ENCODE results near the gene TECTA. TPM values are rescaled to one million over a fixed set of nuclear protein-coding genes. Genes with fewer than 3 reads are reported as not detected.

The TECTA gene
- total RNA-seq, 1 donor from 2014 or later: 0.76 TPM

DNA sequence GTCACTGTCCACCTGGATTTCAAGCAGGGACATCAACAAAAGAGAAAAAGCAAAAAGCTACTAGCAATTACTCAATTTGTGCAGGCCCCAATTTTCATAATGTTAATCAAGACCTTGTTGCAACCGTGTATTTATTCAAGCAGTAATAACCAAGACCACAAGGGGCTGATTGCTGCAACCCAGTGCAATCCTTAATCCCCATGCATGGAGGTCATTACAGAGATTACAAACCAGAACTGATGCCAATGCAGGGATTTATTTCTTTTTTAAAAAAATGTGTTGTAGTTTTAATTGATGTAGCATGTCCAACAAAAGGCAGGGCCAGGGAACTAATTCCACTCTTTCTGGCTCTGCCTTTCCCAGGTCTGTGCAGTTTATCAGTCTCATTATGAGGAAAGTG is 18.4 kb downstream of the TECTA start:
- ATAC-seq (peak; percentile 61), DNase-seq (ENCODE audit: low spot score) (no peak)
- intact Hi-C loops (cut with DNase I): loop anchor here (10.0 kb wide), 1 partner anchor 605 kb away; the partner anchor contains the start of gene GRIK4

DNA sequence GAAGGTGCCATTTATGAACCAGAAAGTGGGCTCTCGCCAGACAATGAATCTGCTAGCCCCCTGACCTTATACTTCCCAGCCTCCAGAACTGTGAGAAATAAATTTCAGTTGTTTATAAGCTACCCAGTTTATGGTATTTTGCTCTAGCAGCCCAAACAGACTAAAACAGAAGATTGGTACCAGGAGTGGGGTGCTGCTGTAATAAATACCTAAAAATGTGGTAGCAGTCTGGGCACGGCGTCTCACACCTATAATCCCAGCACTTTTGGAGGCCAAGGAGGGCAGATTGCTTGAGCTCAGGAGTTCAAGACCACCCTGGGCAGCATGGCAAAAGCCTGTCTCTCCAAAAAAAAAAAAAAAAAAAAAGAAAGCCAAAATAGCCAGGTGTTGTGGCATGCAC is 21.3 kb downstream of the TECTA start:
- ATAC-seq (no peak), DNase-seq (ENCODE audit: low spot score) (no peak)
- intact Hi-C loops (cut with DNase I): no loop called here

DNA sequence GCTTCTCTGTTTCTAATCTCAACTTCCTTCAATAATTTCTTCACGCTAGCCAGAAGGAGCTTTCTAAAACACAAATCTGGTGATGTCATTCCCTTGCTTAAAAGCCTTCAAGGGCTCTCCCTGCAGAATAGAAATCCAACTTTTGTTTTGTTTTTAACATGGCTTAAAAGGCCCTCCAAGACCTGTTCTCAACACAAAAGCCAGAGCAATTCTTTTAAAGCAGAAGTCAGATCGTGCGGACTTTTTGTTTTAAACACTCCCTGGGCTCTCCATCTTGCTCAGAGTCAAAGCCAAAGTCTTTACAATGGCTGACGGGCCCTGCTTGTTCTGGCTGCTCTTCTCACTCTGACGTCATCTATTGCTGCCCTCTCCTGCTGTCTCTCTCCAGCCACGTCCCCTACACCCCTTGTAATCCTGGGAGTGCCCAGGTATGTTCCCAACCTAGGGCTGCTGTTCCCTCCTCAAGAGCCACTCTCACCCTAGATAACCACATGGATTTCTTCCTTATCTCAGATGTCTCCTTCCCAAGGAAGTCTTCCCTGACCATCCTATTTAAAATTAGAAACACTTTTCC is 22.5 kb downstream of the TECTA start:
- intact Hi-C loops (cut with DNase I): no loop called here
- DNase-seq (ENCODE audit: low spot score): no peak
- peak; percentile 24 for ATAC-seq

DNA sequence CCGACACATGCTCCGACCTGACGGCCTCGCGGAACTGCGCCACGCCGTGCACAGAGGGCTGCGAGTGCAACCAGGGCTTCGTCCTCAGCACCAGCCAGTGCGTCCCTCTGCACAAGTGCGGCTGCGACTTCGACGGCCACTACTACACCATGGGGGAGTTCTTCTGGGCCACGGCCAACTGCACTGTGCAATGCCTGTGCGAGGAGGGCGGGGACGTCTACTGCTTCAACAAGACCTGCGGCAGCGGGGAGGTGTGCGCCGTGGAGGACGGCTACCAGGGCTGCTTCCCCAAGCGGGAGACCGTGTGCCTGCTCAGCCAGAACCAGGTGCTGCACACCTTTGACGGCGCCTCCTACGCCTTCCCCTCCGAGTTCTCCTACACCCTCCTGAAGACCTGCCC is 26.8 kb downstream of the TECTA start:
- ATAC-seq: no peak
- intact Hi-C loops (cut with DNase I): no loop called here
- DNase-seq (ENCODE audit: low spot score): no peak

DNA sequence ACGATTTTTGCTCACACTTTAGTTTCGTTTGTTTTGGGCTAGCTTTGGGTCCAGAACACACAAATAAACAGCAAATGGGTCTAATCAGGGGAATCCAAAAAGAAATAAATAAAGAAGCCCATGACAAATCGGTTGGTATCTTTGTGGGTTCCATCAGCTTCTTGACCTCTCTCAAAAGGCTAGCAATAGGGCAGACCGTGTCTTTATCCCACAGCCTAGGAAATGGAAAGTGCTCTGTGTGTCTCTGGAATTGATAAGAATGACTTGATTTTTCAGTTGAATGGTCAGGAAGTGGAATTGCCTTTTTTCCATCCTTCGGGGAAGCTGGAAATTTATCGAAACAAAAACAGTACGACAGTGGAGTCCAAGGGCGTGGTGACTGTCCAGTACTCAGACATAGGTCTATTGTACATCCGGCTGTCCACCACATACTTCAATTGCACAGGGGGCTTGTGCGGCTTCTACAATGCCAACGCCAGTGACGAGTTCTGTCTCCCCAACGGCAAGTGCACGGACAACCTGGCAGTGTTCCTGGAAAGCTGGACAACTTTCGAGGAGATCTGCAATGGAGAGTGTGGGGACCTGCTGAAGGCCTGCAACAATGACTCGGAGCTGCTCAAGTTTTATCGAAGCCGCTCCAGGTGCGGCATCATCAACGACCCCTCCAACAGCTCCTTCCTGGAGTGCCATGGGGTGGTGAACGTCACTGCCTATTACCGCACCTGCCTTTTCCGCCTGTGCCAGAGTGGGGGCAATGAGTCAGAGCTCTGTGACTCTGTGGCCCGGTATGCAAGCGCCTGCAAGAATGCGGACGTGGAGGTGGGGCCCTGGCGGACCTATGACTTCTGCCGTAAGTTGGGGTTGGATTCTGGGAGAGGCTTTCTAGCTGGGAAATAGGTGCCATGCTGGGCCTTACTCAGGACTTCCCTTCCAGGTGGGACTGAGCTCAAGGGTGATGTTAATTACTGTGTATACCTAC is 28.6 kb downstream of the TECTA start:
- ATAC-seq (no peak), DNase-seq (ENCODE audit: low spot score) (no peak)
- intact Hi-C loops (cut with DNase I): no loop called here

GRCh38 chr11:121131656-121132055 is 30.6 kb downstream of the TECTA start:
- DNase-seq (ENCODE audit: low spot score) (no peak), ATAC-seq (no peak)
- intact Hi-C loops (cut with DNase I): no loop called here

DNA sequence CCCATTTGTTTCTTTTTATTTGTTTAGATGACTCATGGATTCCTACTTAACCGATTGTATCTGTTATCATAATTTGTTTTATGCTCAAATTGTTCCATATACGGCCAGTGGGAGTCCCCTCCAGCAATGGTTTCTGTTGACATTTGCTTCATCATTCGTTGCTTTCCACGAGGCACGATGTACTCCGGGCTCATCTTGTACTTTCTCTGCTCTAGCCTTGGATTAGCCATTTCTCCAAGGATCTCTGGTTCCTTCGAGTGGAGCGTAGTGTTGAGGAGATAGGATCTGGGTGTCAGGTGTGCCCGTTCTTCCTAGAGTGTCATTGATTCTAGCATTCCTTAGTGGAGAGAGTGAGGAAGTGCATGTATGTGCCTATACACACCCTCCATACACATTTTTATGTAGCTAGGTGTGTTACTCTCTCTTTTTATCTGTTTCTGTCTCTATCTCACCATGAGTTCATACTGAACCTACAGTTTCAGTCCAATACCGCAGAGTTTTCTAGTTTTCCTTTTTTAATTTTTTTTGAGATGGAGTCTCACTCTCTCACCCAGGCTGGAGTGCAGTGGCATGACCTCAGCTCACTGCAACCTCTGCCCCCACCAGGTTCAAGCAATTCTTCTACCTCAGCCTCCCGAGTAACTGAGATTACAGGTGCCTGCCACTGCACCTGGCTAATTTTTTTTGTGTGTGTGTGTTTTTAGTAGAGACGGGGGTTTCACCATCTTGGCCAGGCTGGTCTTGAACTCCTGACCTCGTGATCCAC is 31.4 kb downstream of the TECTA start:
- intact Hi-C loops (cut with DNase I): no loop called here
- DNase-seq (ENCODE audit: low spot score) (no peak), ATAC-seq (no peak)

GRCh38 chr11:121134741-121135312 is 33.8 kb downstream of the TECTA start:
- ATAC-seq (no peak), DNase-seq (ENCODE audit: low spot score) (no peak)
- intact Hi-C loops (cut with DNase I): no loop called here

GRCh38 chr11:121137005-121137404 is 36.0 kb downstream of the TECTA start:
- ATAC-seq: no peak
- intact Hi-C loops (cut with DNase I): no loop called here
- no peak for DNase-seq (ENCODE audit: low spot score)

DNA sequence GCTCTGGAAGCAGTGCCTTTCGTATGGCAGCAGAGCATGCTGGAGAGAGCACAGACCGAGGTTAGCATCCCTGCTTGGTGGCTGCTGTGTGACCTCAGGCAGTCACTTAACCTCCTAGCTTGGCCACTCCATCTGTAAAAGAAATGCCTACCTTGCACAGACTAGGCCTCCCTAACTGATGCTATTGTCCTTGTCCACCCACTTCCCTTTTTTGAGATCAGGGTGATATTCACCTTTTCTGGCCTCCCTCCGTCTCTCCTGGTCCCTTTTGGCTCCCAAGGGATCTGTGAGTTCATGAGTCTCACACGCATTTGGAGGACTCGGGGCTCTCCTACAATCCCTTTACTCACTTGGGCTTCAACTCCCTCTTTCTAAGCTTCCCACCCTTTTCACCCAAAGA is 37.2 kb downstream of the TECTA start:
- intact Hi-C loops (cut with DNase I): no loop called here
- ATAC-seq (no peak), DNase-seq (ENCODE audit: low spot score) (no peak)

DNA sequence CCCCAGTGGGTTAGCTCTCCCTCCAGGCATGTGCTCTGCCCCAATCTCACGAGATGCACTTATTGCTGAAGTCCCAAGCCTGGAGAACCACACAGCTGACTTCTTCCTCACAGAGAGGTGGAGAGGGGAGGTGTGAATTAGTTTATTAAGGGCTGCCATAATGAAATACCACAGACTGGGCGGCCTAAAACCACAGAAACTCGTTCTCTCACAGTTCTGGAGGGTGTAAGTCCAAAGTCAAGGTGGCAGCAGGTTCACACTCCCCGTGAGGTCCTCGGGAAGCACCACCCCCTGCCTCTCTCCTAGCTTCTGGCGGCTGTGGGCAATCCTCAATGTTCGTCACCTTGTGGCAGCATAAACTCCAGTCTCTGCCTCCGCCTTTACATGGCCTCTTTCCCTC is 39.3 kb downstream of the TECTA start:
- intact Hi-C loops (cut with DNase I): no loop called here
- DNase-seq (ENCODE audit: low spot score) (no peak), ATAC-seq (no peak)

GRCh38 chr11:121141066-121141465 is 40.0 kb downstream of the TECTA start:
- intact Hi-C loops (cut with DNase I): no loop called here
- DNase-seq (ENCODE audit: low spot score) (no peak), ATAC-seq (no peak)

DNA sequence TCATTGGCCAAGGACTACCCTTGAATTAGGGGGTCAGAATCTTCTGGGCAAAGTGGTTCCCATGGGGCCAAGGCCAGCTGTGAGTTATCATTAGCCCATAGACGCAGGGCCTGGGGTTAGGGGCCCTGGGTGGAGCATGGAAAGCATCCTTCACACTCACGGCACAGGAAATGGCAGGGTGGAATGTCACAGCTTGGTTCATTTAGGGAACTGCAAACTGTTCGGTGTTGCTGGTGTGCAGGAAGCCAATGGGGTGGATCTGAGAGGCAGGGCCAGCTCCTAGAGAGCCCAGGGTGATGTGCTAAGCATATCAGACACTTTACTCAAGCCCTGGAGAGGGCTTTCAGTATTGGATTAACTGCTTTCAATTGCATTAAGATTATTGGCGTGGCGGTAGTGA is 42.9 kb downstream of the TECTA start:
- intact Hi-C loops (cut with DNase I): no loop called here
- DNase-seq (ENCODE audit: low spot score): no peak
- no peak for ATAC-seq

GRCh38 chr11:121144723-121145122 is 43.7 kb downstream of the TECTA start:
- no peak for ATAC-seq
- intact Hi-C loops (cut with DNase I): no loop called here
- no peak for DNase-seq (ENCODE audit: low spot score)

GRCh38 chr11:121145826-121146225 is 44.8 kb downstream of the TECTA start:
- no peak for DNase-seq (ENCODE audit: low spot score)
- intact Hi-C loops (cut with DNase I): no loop called here
- no peak for ATAC-seq

- intact Hi-C loops (cut with DNase I): no loop called here
- DNase-seq (ENCODE audit: low spot score): no peak
- ATAC-seq: no peak
Observed at GRCh38 chr11:121149116-121149515, 48.1 kb downstream of the TECTA start.

- ATAC-seq: no peak
- intact Hi-C loops (cut with DNase I): no loop called here
- no peak for DNase-seq (ENCODE audit: low spot score)
Observed at GRCh38 chr11:121151207-121151688, 50.2 kb downstream of the TECTA start.

GRCh38 chr11:121152764-121153163 is 51.7 kb downstream of the TECTA start:
- intact Hi-C loops (cut with DNase I): no loop called here
- ATAC-seq: no peak
- DNase-seq (ENCODE audit: low spot score): no peak

DNA sequence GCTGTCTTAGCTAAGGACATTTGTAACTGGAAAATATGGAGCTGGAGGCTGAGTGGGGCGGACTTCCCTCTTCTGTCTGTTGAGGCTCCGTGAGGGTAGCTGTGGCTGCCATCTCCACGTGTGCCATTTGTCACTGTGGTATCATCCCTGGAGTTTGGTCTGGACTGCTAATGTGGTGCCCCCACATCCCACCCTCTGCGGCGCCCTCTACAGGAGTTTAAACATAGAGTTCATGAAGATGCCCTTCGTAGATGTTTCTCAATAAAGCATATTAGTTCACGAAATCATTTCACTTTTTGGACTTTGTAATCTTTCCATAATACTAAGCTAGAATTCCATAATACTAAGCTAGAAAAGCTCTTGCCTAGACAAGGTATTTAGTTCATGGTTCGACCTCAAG is 52.4 kb downstream of the TECTA start:
- DNase-seq (ENCODE audit: low spot score) (no peak), ATAC-seq (no peak)
- intact Hi-C loops (cut with DNase I): no loop called here
